GM21528 (cell line): ENCODE results near the gene LHFPL4.
"Not testable (repeated sequence)": the region's sequence is repeated elsewhere in the genome, so short reads cannot be mapped to it uniquely, and the experiment has no call there.

Experiments
- ATAC-seq: cut with Tn5 transposase; IDR thresholded peaks from one replicate; pipeline ENCODE4 v1.9.1; 2021; ENCODE audit warnings: mild to moderate bottlenecking, moderate library complexity; ENCODE audit not compliant: unreplicated experiment, low FRiP score

LHFPL4 gene

GRCh38 chr3:9548991-9549390 is 4.6 kb downstream of the LHFPL4 start:
- no peak for ATAC-seq

- ATAC-seq: no peak
Measured at GRCh38 chr3:9542182-9542581, 11.4 kb downstream of the LHFPL4 start.

DNA sequence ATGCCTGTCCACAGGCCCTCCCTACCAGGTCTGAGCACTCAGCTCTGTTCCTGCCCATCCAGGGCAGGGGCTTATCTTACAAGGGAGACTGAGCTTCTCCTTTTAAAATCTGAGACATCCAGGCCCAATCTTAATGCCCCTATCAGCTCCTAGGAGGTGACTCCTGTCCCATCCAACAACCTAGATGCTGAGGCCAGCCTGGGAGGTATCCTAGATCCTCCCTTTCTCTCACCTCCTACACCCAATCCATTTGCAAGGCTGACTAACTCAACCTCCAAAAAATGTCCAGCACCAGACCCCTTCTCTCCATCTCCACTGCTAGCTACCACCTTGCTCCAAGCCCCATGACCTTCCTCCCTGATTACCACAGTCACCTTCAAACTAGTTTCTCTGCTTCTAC is 17.4 kb downstream of the LHFPL4 start:
- no peak for ATAC-seq

- no peak for ATAC-seq
Measured at GRCh38 chr3:9534429-9534828, 19.2 kb downstream of the LHFPL4 start.

DNA sequence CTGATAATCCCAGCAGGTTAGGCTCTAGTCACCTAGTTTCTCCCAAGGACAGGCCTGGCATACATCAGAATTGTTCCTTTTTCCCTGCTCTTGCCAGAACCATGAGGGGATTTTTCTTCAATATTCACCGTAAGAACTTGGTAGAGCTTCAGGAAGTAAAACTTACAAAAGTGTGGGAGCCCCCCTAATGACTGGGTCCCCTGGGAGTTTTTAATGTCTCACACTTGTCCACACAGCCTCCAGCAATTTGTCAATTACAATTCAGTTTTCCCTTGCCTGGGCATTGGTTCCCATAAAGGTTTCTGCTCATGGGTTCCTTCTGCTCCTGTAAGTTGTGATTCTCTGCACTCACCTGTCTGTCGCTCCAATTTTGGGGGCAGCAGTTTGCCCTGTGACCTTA is 28.5 kb downstream of the LHFPL4 start:
- no peak for ATAC-seq

DNA sequence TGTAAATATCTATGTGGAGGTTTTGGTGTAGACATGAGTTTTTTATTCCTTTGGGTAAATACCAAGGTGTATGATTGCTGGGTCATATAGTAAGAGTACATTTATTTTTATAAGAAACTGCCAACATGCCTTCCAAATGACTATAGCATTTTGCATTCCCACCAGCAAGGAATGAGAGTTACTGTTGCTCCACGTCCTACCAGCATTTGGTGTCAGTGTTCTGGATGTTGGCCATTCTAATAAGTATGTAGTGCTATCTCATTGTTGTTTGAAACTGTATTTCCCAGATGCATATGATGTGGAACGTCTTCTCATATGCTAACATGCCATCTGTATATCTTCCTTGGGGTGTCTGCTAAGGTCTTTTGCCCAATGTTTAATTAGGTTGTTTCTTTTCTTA is 38.7 kb downstream of the LHFPL4 start:
- no peak for ATAC-seq

DNA sequence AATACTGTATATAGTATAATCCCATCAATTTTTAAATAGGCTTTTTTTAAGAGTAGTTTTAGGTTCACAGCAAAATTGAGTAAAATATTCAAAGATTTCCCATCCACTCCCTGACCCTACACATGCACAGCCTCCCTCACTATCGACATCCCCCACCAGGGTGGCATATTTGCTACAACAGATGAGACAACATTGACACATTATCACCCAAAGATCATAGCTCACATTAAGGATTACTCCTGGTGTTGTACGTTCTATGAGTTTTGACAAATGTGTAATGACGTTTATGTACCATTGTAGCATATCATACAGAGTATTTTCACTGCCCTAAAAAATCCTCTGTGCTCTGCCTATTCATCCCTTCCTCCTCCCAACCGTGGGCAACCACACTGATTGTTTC is 39.3 kb downstream of the LHFPL4 start:
- no peak for ATAC-seq

- ATAC-seq: no peak
Measured at GRCh38 chr3:9512456-9513045, 41.1 kb downstream of the LHFPL4 start.

DNA sequence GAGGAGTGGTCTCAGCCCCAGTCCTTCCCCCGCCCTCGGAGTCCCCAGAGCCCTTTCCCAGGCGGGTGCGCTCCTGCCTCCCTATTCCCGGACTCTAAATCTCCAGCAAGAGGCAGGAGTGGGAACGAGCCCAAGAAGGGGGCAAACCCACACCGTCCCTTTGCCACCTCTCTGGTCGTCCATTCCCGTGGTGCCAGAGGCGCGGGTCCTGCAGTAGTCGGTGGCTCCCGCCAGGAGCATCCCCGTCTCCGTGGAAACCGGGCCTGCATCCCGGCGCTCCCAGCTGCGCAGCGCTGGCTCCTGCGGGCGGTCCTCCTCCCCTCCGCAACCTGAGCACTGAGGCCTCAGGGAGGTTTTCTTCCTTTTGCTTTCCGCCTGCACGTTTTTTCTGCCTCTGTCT is 44.8 kb downstream of the LHFPL4 start:
- ATAC-seq: no peak

GRCh38 chr3:9507586-9508578 is 45.7 kb downstream of the LHFPL4 start:
- no peak for ATAC-seq

GRCh38 chr3:9503283-9503682 is 50.3 kb downstream of the LHFPL4 start:
- no peak for ATAC-seq

- ATAC-seq: no peak
Measured at GRCh38 chr3:9501226-9501625, 52.4 kb downstream of the LHFPL4 start.

DNA sequence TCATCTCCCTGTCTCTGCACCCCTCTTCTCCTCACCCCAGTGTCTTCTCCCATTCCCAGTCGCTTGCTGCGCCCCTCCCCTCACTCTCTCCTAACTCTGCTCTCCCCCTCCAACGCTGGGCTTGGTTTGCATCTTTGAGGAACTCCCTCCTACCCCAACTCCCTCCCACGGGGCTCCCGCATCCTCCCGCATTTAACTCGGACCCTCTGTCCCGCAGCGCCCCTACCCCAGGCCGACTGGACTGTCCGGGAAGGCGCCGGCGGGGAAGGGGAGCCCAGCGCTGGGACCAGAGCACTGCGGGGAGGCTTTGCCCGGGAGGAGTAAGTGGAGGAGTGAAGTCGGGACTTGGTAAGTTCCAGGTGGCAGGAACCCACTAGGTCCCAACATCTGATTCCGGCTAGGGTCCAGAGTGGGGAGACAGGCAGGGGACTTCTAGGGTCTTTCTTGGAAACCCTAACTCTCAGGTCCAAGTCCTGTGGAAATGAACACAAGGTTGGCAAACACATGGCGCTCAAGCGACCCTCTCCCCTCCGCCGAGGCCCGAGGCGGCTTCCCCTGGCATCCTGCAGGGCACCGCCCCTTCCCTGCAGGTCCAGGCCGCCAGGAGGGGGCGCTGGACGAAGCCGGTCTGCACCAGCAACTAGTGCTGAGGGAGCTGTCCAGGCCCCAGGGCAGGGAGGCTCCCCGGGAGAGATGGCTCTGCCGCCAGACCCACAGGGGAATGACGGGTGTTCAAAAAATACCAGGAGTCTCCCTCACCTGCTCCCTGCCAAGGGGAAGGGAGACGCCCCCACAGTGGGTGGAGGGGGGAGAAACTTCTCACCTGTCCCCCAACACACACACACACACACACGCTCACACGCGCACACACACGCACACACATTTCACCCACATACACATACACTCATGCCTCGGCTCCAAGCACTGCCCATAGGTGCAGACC is 53.2 kb downstream of the LHFPL4 start:
- no peak for ATAC-seq

DNA sequence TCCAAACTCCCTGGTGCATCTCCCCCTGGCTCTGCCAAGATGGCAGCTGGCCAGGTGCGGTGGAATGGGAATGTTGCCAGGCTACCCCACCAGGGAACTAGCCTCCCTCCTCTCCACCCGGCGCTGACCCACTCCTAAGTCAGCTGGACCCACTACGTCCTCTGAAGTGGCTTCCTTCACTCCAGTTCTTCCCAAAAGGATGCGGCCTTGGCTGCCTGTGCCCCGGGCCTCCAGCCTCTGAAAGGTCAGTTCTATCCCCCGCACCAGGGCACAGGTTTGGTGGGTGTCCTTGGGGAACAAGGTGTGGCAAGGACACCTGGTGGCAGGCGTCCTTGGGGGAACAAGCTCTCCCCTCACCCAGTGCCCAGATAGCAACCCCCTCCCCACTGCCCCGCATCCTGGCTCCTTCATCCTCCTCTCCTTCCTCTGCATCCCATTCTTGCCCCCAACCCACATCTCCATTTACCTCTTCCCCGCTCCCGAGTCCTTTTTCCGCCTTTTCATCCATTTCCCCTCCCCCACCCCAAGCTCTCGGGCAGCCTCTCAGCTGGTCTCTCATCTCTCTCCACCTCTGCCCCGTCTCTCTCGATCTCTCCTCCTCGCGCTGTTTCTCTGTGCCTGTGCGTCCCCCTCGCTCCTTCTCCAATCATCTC is 54.0 kb downstream of the LHFPL4 start:
- no peak for ATAC-seq

DNA sequence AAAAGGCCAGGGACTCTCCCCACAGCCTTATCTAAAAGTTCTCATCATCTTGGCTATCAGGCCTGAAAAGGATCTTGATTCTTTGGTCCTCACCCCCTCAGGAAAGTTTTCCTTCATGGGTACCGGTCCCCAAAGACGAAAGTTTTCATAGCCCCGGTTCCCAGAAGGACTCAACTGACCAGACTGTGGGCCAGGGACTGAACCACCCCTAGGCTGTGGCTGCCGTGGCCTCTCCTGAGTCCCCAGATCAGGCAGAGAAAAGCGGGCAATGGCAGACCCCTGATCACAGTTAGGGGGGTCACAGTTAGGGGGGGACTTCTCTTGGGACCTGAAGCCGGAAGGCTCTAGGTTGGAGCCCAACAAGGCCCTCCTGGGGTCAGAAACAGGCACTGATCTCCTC is 54.8 kb downstream of the LHFPL4 start:
- no peak for ATAC-seq

GRCh38 chr3:9497821-9498565 is 55.6 kb downstream of the LHFPL4 start:
- ATAC-seq: no peak

DNA sequence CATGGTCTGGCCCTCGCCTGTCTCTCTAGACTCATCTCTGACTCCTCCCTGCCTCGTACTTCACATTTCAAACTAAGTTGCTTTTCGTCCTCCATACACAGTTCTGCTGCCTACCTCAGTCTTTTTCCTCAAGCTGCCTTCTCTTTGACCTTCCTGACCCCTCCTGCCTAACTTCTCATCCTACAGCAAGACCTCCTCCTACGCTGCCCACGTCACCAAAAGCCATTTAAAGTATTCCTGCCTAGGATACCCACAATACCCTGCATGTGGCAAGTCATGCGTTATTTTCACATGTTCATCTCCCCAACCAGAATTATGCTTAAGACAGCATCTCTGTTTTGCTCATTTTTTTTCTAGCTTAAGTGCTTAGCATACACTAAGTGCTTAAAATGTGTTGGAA is 56.7 kb downstream of the LHFPL4 start:
- no peak for ATAC-seq

GRCh38 chr3:9494036-9494435 is 59.6 kb downstream of the LHFPL4 start:
- ATAC-seq: not testable (repeated sequence)

DNA sequence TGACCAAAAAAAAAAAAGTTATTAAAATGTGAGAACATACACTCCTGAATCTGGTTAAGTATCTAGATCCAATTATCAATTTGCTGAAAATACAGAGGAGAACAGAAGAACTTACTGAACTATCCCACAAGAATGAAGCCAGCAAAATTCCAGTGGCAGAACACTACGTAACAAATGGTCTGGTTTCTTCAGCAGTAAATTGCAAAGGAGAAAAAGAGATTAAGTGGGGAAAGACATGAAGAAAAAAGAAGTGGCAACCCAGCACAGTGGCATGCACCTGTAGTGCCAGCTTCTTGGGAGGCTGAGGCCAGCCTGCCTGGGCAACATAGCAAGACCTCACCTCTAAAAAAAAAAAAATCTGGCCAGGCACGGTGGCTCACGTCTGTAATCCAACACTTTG is 62.1 kb downstream of the LHFPL4 start:
- no peak for ATAC-seq

DNA sequence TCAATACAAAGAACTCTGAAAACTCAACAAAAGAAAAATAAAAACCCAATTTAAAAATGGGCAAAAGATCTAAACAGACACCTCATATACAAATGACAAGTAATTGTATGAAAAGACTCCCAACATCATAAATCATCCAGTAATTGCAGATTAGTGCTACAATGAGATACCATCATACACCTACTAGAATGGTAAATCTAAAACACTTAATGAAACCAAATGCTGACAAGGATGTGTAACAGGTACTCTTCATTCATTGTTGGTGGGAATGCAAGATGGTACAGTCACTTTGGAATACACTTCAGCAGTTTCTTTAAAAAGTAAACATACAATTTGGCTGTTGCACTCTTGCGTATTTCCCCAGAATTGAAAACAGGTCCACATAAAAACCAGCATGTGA is 68.4 kb downstream of the LHFPL4 start:
- no peak for ATAC-seq
